Astrocyte of the spinal cord (primary cell): ENCODE measurements around the gene CMTM8.

ENCODE experiments used
- DNase-seq: peaks from one replicate; pipeline ENCODE4 v3.0.0; 2011; ENCODE audit warnings: low read depth, low spot score
- H3K4me3 ChIP-seq: 2 replicates; pipeline ENCODE4 v1.5.1; 2011; ENCODE audit warnings: low read depth, mild to moderate bottlenecking, low read length, moderate library complexity
- CTCF ChIP-seq: IDR thresholded peaks from 2 replicates; pipeline ENCODE4 v1.5.1; 2012; ENCODE audit warnings: low read depth, mild to moderate bottlenecking, low read length, inconsistent platforms
- in situ Hi-C: cut with HindIII; loops from 2 replicates; pipeline ENCODE4 v1.10.0; 2017; ENCODE audit warnings: low sequenced_read_pairs

CMTM8 gene

GRCh38 chr3:32290619-32291018 lies 52.1 kb downstream of the CMTM8 start:
- TF ChIP-seq CTCF = no peak
- H3K4me3 ChIP-seq = no peak overlapping the region
- DNase-seq = no peak
- in situ Hi-C loops = no loop called here

GRCh38 chr3:32292085-32292796 lies 53.8 kb downstream of the CMTM8 start:
- DNase-seq = no peak
- no peak for TF ChIP-seq CTCF
- in situ Hi-C loops = no loop called here
- H3K4me3 ChIP-seq = no peak overlapping the region

- in situ Hi-C loops = no loop called here
- DNase-seq = no peak
- TF ChIP-seq CTCF = no peak
- H3K4me3 ChIP-seq = no peak overlapping the region
Measured at GRCh38 chr3:32293903-32294302, 55.4 kb downstream of the CMTM8 start.

GRCh38 chr3:32296251-32297204 lies 58.0 kb downstream of the CMTM8 start:
- no peak overlapping the region for H3K4me3 ChIP-seq
- DNase-seq = peak; percentile 62
- in situ Hi-C loops = no loop called here
- peak; percentile 90 for TF ChIP-seq CTCF

- no peak for DNase-seq
- H3K4me3 ChIP-seq = no peak overlapping the region
- no peak for TF ChIP-seq CTCF
- in situ Hi-C loops = no loop called here
Measured at GRCh38 chr3:32297366-32297765, 58.9 kb downstream of the CMTM8 start.

- in situ Hi-C loops = no loop called here
- no peak for TF ChIP-seq CTCF
Measured at GRCh38 chr3:32301426-32301825, 62.9 kb downstream of the CMTM8 start.

More at GRCh38 chr3:32301426-32301825, 62.9 kb downstream of the CMTM8 start:
- H3K4me3 ChIP-seq = no peak overlapping the region
- DNase-seq = no peak
